ENCODE measurements around the gene RPS3.
"Not testable (repeated sequence)": the region's sequence is repeated elsewhere in the genome, so short reads cannot be mapped to it uniquely, and the experiment has no call there.

Gene RPS3

GRCh38 chr11:75376175-75376574 lies 23.1 kb upstream of the RPS3 start:
- H3K4me3 ChIP-seq, result no peak overlapping the region
- no peak overlapping the region for H3K27ac ChIP-seq

- H3K4me3 ChIP-seq, H3K27ac ChIP-seq: not testable (repeated sequence)
These were observed 20.5 kb upstream of the RPS3 start for GRCh38 chr11:75378776-75379175.

- Histone ChIP-seq H3K27ac (peak overlapping the region in 4 of 21 experiments; percentile 0 to 55 (median 12)), H3K4me3 (no peak overlapping the region)
These were observed 19.1 kb upstream of the RPS3 start for GRCh38 chr11:75380245-75380644.

GRCh38 chr11:75380716-75381420 lies 18.4 kb upstream of the RPS3 start:
- H3K4me3 ChIP-seq, result no peak overlapping the region
- peak overlapping the region in 5 of 21 experiments; percentile 0 to 55 (median 12) for H3K27ac ChIP-seq

- Histone ChIP-seq H3K4me3 (no peak overlapping the region), H3K27ac (peak overlapping the region in 2 of 21 experiments; percentile 27 to 62)
These were observed 16.1 kb upstream of the RPS3 start for GRCh38 chr11:75383246-75383645.

GRCh38 chr11:75384438-75385080 lies 14.8 kb upstream of the RPS3 start:
- Histone ChIP-seq H3K27ac (no peak overlapping the region), H3K4me3 (no peak overlapping the region)

- Histone ChIP-seq H3K27ac (peak overlapping the region in 1 of 21 experiments; percentile 3), H3K4me3 (no peak overlapping the region)
These were observed 12.2 kb upstream of the RPS3 start for GRCh38 chr11:75386942-75387630.

- Histone ChIP-seq H3K4me3 (no peak overlapping the region), H3K27ac (peak overlapping the region in 3 of 21 experiments; percentile 3 to 33 (median 19))
These were observed 11.5 kb upstream of the RPS3 start for GRCh38 chr11:75387736-75388294.

GRCh38 chr11:75388386-75389275 lies 10.7 kb upstream of the RPS3 start:
- no peak overlapping the region for H3K4me3 ChIP-seq

GRCh38 chr11:75389276-75389605 lies 10.1 kb upstream of the RPS3 start:
- Histone ChIP-seq H3K27ac (no peak overlapping the region), H3K4me3 (no peak overlapping the region)

More at GRCh38 chr11:75388386-75389275, 10.7 kb upstream of the RPS3 start:
- peak overlapping the region in 3 of 21 experiments; percentile 19 to 47 (median 33) for H3K27ac ChIP-seq

- H3K27ac ChIP-seq, result no peak overlapping the region
- H3K4me3 ChIP-seq, result no peak overlapping the region
These were observed 9.4 kb upstream of the RPS3 start for GRCh38 chr11:75389925-75390324.

- H3K4me3 ChIP-seq, result no peak overlapping the region
- H3K27ac ChIP-seq, result no peak overlapping the region
These were observed 5.1 kb upstream of the RPS3 start for GRCh38 chr11:75394085-75394840.

- H3K27ac ChIP-seq, result peak overlapping the region in 3 of 21 experiments; percentile 83 to 96 (median 94)
- no peak overlapping the region for H3K4me3 ChIP-seq
These were observed 412 bp upstream of the RPS3 start for GRCh38 chr11:75398906-75399305.

- H3K27ac ChIP-seq, result peak overlapping the region; percentile 80 to 99 (median 96)
- H3K4me3 ChIP-seq, result peak overlapping the region; percentile 59 to 95 (median 82)
These were observed 988 bp downstream of the RPS3 start for GRCh38 chr11:75400146-75400865.

GRCh38 chr11:75402002-75402773 lies 2.9 kb downstream of the RPS3 start:
- no peak overlapping the region for H3K4me3 ChIP-seq
- H3K27ac ChIP-seq, result peak overlapping the region in 2 of 21 experiments; percentile 35 to 39

GRCh38 chr11:75403037-75403436 lies 3.7 kb downstream of the RPS3 start:
- H3K4me3 ChIP-seq, result no peak overlapping the region
- no peak overlapping the region for H3K27ac ChIP-seq

GRCh38 chr11:75403983-75404658 lies 4.8 kb downstream of the RPS3 start:
- no peak overlapping the region for H3K4me3 ChIP-seq
- H3K27ac ChIP-seq, result no peak overlapping the region

Measured in skin epidermis (tissue), 12 donors.